ENCODE results near the gene DOCK10.

GRCh38 chr2:224832207-224832606 lies 210.1 kb downstream of the DOCK10 start:
- no peak for TF ChIP-seq EP300 (IDR thresholded peaks at IDR 0.05)
- TF ChIP-seq POLR2AphosphoS5 (IDR thresholded peaks at IDR 0.05), result no peak

All from suprapubic skin (tissue), 4 donors.